Measurements from ENCODE around the gene HNRNPA1L2.
"Not testable (repeated sequence)": the region's sequence is repeated elsewhere in the genome, so short reads cannot be mapped to it uniquely, and the experiment has no call there.

HNRNPA1L2 gene

DNA sequence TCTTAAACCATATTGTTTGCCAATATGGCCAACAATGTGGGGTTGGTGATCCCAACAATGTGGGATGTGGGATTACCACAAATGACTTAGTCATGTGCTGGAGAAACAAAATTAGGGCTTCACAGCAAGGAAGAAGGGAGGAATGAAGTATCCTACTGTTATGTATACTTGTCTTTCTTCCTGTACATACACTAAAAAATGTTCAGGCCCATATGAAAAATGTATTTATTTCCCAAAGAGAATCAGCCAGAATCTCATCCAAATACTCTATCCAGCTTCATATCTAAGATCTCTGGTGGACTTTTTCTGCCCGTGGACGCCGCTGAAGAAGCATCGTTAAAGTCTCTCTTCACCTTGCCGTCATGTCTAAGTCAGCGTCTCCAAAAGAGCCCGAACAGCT lies at the start of gene HNRNPA1L2:
TSS of gene HNRNPA1L2 (plus strand) at position 301 of the 400 bp plus-strand sequence. CDS start at position 363, 62 bp downstream.
- DNase-seq (ENCODE audit: low spot score): no peak

DNA sequence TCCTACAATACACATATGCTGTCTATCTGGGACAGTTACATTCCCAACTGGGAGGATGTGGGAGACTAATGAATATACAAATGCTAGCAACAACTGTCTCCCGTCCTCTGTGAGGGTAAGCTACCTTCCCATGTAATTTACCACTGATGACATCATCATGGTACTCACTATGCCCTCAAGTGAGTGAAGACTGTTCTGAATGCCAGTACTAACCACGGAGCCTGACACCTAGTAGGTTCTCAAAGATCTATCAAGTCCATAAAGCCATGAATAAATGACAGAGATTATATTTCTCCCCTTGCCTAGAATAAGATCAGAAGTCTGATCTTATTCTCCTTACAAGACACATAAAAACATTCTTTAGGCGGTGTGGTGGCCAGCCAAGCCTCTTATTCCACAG lies 49.1 kb upstream of the HNRNPA1L2 start:
- DNase-seq (ENCODE audit: low spot score): not testable (repeated sequence)

DNA sequence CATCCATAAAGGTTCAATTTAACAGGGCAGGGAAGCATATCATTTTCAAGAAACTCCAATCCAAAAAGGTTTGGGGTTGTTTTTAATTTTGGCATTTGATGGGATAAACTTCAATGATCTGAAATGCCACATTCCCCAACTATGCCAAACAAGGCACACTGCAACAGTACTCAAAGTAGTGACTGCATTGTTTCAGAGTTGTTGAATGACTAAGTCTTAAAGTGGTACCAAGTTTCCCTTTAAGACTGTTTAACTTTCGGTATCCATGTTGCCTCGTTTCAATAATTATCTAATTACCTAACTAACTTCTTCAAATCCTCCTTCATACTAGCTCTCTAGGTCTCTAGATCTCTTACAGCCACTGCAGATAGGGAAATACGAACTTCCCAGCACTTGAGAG lies 48.4 kb upstream of the HNRNPA1L2 start:
- DNase-seq (ENCODE audit: low spot score): not testable (repeated sequence)

DNA sequence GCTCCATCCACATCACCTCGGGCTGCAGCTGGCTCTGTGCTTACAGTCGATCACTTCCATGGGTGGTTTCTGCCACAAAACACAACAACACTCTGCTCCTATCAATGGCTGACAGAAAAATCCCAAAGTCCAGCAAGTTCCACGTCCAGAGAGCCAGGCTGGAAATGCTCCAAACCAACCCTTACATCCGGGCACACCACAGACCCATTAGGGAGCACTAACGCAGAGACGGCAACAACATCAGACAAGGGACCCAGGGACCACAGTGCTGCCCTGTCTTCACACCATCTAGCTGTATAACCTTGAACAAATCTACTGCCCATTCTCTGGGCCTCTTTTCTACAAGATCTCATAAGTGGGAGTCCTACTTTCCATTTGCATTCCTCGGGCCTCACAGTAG lies 47.9 kb upstream of the HNRNPA1L2 start:
- DNase-seq (ENCODE audit: low spot score): not testable (repeated sequence)

DNA sequence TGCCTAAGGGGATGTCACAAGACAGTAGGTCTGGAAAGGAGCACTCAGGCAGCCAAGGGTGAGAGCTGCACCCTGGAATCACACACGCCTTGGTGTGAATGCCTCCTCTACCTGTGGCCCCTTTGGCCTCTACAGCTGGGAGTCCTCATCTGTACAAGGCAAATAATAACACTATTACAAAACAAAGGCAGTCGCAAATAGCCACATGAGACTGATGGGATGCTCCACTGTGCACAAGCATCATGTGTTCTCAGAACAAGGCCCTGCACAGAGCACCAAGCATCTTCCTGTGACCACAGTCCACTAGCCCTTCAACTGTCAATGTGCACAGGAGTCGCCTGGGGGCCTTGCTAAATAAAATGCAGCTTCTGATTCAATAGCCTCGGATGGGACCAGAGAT lies 44.6 kb upstream of the HNRNPA1L2 start:
- no peak for DNase-seq (ENCODE audit: low spot score)

DNA sequence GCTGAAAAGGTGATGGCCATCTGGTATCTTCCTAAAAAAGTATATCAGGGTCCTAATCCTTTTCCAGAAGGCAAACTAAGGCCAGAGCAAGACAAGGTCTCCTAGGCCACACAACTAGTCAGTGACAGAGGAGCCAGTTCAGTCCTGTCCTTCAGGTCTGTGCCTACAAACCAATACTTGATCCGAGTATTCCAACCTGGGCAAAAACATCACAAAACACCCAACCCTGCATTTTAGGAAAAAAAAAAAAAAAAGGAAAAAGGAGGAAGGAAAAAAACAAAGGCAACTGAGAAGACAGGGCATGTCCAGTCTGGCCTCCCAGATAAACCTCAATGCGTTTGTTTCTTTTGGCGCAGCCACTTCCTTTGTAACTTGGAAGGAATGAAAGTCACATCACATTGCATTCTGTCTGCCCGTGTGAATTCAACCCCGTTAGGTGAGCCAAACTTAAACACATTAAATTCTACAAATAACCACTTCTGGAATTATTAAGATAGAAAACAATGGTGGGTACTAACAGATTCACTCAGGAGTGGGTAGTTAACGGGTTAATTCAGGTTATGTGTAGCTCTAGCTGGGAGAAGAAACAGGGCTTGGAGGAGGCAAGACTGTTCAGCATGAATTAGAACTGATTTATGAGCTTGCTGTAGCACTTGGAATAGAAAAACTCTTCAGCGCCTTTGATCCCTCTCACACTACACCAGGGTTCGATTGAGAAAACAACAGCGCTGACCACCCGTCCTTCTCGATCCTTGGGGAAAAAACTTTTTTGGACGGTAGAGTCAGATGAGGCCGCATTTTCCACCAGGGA lies 43.0 kb upstream of the HNRNPA1L2 start:
- no peak for DNase-seq (ENCODE audit: low spot score)

DNA sequence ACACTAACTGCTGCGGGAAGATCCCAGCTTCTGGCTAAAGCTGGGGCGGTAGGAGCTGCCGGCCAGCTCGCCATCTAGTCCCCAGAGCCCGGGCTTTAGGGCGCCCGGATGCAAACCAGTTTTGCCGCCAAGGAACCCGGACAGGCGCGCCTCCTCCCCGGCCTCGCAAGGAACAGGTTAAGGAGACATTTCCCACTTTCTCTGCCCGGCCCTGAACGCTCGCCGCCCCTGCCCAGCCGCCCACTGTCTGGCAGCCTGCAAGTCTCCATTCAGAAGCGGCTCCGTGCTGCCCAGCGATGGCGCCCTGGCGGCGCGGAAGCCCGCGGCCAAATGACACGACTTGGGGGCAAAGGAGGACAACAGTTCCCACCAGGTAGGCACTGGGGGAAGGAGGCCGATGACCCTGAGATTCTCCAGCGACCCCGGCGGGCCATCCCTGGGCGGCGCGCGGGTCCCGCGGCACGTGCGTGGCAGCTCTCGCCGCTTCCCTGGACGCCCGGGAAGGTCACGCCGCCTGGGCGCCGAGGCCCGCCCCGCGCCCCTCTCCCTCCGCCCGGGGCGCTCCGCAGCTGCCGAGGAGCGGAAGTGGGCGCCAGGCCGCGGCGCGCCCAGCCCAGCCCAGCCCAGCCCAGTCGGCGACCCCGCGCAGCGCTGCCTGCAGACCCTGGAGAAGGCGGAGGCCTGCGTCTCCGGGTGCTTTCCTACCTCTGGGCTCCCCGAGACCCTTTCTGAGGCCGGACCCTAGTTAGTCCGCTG lies 42.2 kb upstream of the HNRNPA1L2 start:
- DNase-seq (ENCODE audit: low spot score): no peak

DNA sequence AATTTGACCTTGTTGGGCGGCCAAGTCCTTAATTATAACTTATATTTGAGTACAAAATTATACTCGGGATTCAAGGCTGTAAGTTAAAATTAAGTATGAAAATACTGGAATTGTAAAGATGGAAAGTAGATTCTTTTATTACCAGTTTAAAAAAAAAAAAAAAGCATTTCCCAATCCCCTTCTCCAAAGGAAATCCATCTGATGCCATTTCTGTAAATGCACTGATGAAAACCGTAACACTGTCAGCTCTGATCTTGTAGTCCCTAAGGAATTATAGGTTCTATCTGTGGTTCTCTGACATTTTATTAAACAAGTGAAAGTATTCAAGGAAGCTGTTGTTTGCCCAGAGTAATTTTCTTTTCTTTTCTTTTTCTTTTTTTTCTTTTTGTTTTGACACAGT lies 41.6 kb upstream of the HNRNPA1L2 start:
- DNase-seq (ENCODE audit: low spot score): no peak

DNA sequence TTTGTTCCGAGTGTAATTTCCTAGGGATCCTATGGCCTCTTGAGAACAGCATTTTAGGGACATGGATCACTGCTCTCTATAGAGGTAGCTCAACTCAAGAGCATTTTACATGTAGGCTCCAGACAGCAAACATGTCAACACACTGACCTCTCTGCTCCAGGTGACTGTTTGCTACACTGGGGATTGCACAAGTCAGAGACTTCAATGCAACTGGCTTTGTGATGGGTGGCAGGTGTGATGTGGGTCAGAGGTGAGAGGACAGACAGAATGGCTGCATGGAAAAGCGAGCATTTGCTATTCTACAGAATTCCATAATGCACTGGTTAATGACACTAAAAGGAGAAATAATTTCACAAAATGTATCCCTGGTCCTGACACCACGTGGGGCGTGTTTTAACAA lies 38.9 kb upstream of the HNRNPA1L2 start:
- DNase-seq (ENCODE audit: low spot score): not testable (repeated sequence)

DNA sequence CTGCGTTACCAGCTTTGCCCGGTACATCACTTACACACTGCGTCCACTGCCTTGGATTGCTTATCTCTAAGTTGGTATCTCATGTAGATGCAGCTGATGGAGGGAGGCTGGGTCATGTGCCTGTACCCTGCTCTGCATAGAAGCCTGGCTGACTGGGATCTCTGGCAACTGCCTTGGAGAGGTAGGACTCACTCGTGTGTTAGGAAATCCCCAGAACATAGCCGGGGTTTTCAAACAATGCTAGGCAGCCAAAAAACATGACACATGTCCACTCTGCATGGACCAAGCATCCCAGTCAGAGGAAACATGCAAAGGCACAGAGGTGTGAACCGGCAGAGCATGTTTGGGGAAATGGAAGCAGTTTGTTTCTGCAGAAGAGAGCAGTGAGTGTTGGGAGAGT lies 36.1 kb upstream of the HNRNPA1L2 start:
- not testable (repeated sequence) for DNase-seq (ENCODE audit: low spot score)

DNA sequence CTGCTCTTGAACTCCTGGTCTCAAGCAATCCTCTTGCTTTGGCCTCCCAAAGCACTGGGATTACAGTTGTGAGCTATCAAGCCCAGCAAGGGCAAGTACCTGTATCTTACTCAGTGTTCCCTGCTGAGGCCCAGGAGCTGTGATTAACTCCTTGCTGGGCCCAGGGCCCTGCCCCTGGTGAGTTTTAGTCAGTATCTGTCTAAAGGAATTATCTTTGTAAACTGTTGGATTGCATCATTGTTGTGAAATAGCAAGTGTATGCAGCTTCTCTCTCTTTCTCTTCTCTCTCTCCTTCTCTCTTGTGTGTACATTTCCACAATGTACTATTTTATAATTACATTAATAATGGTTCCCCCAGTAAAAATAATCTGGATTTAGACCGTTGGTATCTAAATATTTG lies 35.4 kb upstream of the HNRNPA1L2 start:
- not testable (repeated sequence) for DNase-seq (ENCODE audit: low spot score)

DNA sequence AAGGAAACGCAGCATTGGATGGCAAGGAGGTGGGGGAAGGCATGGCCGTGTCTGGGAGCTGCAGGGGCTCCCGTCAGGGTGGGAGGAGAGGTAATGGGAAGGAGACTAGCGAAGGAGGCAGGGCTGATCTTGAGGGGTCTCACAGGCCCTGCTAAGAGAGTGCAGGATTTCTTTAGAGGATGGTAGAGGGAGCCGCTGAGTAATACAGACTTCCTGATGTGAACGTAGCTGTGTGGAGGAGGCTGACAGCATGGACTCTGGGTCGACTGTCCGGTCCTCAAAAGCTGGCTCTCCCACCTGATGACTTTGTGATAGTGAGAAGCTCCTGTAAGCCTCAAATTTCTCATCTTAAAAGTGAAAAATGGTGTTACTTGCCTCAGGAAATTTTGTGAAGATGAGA lies 34.0 kb upstream of the HNRNPA1L2 start:
- not testable (repeated sequence) for DNase-seq (ENCODE audit: low spot score)

DNA sequence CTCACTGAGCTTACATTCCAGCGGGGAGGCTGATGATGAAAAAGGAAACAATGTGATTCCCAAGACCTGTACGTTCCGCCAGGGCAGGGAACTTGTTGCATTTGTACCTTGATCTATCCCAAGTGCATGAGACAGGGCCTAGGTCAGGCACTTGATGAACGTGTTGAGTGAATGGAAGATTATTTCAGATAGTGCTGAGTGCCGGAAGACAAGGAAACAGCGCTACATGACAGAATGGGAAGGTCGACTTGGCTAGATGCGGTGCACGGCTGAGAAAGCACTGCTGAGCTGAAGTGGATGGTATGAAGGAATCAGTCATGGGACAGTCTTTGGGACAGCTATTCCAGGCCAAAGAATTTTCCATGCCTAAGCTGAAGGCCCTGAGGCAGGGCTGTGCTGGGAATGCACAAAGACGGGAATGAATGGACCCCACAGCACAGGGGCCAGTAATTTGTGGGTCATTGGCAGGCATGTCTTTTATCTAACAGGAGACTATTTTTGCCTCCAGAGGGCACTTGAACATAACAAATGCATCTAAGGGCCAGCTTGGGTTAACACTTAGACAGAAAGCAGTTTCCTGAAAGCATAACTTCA lies 33.1 kb upstream of the HNRNPA1L2 start:
- peak; percentile 59 for DNase-seq (ENCODE audit: low spot score)

DNA sequence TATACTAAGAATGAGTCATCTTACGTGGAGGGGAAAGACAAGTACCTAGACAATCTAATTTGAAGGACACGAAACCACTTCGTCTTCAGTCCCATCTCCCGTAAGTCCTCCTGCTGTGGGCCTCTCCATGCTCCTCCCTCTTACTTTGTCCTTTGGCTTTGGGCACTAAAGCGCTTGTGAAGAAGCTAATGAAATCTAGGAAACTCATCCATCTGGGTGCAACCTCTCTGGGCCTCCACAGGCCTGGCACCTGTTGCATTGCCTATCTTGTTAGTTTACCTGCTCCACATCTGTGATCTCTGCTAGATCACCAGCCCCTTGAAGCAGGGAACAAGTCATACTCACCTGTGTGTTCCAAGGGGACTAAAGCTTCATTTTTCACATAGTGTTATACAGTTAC lies 32.1 kb upstream of the HNRNPA1L2 start:
- DNase-seq (ENCODE audit: low spot score): not testable (repeated sequence)

DNA sequence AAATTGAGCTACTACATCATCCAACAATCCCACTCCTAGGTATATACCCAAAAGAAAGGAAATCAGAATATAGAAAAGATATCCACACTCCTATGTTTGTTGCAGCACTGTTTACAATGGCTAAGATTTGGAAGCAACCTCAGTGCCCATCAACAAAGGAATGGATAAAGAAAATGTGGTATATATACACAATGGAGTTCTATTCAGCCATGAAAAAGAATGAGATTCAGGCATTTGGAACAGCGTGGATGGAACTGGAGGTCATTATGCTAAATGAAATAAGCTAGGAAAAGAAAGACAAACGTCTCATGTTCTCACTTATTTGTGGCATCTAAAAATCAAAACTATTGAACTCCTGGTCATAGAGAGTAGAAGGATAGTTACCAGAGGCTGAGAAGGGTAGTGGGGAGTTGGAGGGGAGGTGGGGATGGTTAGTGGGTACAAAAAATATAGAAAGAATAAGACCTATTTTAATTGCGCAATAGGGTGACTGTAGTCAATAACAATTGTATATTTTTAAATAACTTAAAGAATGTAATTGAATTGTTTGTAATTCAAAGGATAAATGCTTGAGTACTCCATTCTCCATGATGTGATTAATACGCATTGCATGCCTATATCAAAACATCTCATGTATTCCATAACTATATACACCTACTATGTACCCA lies 27.0 kb upstream of the HNRNPA1L2 start:
- DNase-seq (ENCODE audit: low spot score): no peak

DNA sequence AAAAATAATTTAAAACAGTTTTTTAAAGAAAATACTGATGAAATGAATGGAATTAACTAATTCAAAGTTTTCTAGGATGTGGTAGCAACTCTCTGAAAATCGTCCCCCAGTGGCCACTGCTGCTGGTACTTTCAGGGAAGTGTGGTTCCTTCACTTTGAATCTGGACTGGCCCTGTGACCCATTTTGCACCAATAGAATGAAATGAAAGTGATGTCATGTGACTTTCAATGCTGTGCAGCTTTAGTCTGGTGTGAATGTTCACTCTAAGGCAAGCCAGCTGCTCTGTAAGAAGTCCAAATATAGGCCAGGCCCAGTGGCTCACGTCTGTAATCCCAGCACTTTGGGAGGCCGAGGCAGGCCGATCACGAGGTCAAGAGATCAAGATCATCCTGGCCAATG lies 26.4 kb upstream of the HNRNPA1L2 start:
- no peak for DNase-seq (ENCODE audit: low spot score)

DNA sequence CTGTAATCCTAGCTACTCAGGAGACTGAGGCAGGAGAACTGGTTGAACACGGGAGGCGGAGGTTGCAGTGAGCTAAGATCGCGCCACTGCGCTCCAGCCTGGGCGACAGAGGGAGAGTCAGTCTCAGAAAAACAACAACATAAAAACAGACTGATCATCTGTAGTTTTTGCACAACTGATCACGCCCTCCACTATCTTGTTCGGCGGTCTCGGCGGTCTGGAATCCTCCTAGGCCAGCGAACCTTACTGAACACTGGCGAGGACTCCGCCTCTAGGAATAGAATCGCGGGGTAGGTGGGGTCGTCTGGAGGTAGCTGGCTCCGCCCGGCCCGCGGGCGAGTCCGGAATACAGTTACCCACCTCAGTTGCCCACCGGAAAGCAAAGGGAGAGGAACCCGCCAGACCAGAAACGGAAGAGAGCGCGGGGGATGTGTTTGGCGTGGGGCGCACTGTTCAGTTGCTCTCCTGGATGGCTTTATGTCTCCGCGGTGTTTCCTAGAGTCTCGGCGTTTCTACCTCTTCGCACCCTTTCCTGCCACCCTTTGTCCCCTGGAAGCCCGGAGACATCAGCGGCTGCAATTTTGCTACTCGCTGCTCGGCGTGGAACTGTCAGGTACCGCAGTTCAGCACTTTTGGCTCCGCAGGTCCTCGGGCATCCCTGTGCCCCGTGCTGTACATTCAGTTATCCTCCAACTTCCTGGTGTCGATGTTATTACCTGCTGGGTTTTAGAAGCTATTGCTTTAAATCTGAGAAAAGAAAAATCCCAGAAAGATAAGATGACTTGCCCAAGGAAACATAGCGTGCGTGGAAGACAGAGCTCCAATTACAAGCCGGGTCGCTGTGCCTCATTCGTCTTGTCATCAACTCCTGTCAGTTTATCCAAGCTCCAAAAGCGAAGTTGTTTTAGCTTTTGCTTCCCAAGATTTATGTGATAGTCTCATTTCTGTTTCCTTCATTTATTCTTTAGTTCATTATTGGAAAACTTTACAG lies 24.9 kb upstream of the HNRNPA1L2 start:
- DNase-seq (ENCODE audit: low spot score): peak; percentile 67

DNA sequence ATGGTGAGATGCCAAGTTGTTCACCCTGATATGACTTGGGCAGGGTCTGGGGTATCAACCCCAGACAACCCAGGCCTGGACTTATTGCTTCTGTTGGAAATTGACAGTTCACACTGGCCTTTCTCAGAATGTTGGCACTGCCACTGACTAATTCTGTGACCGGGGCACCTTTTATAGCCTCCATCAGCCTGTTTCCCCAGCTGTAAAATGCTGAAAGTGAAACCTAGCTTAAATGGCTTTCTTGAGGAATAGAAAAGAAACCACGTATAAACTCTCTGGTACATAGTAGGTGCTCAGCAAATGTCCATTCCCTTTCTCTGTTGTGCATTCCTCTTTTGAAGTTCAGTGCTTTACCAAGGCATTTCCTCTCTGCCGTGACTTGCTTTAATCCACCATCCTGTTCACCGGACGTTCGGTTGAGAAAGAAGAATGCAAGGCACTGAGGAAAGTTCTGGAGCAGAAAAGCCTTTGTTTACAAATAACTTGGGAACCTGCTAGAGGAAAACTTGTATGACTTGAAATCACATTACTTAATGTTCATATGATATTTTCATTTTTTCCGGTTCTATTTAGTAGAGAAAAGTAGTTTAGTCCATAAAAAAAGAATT lies 11.0 kb upstream of the HNRNPA1L2 start:
- not testable (repeated sequence) for DNase-seq (ENCODE audit: low spot score)

DNA sequence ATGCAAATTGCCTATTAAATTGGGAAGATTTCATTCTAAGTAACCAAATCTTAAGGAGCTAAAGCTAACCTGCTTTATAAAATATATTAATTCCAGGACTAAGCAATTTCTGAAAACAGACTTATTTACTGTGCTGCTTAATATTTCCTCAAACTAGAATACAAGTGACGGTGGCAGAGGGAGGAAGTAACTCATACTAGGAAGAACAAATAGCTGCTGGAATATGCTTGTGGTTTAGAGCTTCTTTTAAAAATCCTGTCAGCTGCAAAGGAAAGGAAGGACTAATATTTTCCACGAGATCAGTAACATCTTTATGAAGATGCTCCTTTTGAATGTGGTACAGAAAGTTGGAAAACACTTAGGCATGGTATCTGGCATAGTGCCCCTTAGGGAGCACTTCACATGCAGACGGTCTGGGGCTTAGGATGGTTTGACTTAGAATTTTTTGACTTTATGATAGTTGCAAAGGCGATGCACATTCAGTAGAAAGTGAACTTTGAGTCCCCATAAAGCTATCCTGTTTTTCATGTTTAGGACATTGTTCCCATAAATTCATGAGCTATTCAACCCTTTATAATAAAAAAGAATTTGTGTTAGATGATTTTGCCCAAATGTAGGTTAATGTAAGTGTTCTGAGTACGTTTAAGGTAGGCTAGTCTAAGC lies 3.4 kb upstream of the HNRNPA1L2 start:
- no peak for DNase-seq (ENCODE audit: low spot score)

DNA sequence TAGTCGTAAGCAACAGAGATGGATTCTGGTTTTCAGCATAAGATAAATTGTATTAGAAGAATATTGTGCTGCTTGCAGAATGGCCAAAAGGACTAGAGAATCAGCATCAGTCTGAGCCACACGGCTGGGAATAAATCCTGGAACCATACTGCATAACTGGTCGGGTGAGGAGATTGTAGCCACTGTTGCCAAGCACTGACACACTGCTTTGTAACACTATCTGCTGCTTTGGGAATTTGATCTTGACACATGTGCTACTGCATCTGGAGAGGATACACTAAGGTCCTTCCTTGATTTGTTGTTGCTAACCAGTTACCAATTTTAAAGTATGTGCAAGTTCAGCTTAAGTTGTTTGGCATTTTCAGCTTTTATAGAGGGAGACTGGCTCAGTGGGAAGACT lies 1.9 kb downstream of the HNRNPA1L2 start:
- no peak for DNase-seq (ENCODE audit: low spot score)

Measured in globus pallidus (tissue), 1 donor.